Stimulated activated CD4-positive, alpha-beta T cell treated with anti-CD3 and anti-CD28 coated beads, Interleukin-15, amount 100 ng/mL, for 48 hours (primary cell): ENCODE measurements around the gene CIAO3.

Source experiments
- DNase-seq, 2 donors: peaks; one replicate each; pipeline ENCODE4 v3.0.0-alpha.2; 2020; ENCODE audit warnings: low read depth in 2 of 2

Gene CIAO3

GRCh38 chr16:734981-735881 lies 5.6 kb downstream of the CIAO3 start:
- no peak for DNase-seq

GRCh38 chr16:734208-734980 lies 6.4 kb downstream of the CIAO3 start:
- DNase-seq, result no peak

GRCh38 chr16:733382-734207 lies 7.2 kb downstream of the CIAO3 start:
- DNase-seq, result no peak

DNA sequence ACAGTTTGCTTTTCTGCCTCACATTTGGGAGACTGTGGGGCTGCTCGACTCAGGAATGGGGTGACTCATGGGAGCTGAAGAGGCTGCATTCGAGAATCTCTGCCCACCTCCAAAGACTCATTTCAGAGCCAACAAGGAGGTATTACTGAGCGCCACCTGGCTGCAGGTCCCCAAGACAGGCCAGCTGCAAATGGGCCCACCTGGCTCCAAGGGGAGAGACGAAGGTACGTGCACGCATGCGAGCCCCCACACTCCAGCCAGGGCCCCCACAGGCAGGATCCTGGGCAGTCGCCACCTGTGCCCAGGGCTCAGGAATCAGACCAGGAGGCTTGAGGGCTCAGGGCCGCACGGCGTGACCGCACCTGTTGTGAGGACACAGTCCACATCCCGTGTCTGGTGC lies 7.9 kb downstream of the CIAO3 start:
- no peak for DNase-seq

DNA sequence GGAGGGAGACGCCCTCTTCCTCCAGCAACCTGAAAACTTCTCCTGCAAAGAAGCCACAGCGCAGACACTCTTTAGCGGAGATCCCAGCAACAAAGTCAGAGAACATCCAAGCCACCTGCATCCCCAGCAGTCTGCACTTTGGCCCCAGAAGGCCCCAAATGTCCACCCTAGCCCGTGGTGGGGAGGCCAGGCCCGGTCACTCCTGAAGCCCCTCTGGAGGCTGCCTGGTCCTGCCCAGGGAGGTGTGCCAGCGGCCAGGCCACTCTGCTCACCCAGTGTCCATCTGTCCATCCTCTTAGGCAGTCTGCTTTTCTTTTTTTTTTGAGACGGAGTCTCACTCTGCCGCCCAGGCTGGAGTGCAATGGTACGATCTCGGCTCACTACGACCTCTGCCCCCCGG lies 8.5 kb downstream of the CIAO3 start:
- no peak for DNase-seq

GRCh38 chr16:730666-731509 lies 9.9 kb downstream of the CIAO3 start:
- no peak for DNase-seq

- no peak for DNase-seq
Observed at GRCh38 chr16:729768-730665, 10.8 kb downstream of the CIAO3 start.

DNA sequence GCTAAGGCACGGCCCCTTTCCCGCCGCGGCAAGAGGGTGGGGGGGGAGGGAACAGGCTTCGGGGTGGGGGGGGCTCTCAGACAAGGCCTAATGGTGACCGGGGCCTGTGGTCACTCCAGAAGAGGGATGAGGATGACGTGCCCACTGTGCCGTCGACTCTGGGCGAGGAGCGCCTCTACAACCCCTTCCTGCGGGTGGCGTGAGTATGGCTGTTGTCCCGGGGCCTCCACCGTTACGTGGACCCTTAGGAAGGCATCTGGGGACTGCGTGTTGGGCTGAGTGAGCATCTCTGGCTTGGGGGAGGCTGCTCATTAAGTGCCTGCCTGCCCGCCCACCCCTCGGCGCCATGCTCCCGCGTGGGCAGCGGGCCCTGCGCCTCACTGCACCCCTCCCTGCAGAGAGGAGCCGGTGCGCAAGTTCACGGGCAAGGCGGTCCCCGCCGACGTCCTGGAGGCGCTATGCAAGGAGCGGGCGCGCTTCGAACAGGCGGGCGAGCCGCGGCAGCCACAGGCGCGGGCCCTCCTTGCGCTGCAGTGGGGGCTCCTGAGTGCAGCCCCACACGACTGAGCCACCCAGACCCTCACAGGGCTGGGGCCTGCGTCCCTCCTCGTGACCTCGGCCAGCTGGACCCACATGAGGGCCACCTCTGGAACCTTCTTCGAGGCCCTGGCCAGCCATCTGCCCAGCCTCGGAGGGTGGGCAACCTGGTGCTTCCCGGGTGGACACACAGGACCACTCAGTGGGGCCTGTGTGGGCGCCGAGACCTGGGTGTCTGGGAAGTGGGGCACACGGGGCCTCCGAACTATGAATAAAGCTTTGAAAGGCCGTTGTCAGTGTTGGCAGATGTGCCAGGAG lies 11.7 kb downstream of the CIAO3 start:
- no peak for DNase-seq

DNA sequence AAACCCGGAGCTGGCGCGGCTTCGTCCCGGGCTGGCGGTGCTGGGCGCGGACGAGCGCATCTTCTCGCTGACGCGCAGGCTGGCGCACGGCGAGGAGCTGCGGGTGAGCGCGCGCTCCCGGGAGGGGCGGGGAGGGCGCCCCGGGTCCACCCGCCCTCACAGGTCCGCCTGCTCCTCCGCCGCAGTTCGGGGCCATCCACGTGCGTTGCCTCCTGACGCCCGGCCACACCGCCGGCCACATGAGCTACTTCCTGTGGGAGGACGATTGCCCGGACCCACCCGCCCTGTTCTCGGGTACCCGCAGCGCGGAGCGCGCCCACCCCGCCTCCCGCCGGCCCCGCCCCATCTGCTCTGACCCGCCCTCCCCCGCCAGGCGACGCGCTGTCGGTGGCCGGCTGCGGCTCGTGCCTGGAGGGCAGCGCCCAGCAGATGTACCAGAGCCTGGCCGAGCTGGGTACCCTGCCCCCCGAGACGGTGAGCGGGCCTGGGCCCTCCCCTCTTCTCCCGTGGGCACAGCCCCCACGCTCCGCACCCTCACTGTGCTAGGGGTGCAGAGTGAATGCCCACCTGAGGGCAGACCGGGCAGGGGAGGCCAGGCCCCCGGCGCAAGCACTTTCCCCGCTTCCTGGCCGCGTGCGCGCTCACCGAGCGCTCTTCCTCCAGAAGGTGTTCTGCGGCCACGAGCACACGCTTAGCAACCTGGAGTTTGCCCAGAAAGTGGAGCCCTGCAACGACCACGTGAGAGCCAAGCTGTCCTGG lies 12.5 kb downstream of the CIAO3 start:
- peak; percentile 34 to 47 for DNase-seq

- DNase-seq, result no peak
Observed at GRCh38 chr16:727291-727977, 13.4 kb downstream of the CIAO3 start.

DNA sequence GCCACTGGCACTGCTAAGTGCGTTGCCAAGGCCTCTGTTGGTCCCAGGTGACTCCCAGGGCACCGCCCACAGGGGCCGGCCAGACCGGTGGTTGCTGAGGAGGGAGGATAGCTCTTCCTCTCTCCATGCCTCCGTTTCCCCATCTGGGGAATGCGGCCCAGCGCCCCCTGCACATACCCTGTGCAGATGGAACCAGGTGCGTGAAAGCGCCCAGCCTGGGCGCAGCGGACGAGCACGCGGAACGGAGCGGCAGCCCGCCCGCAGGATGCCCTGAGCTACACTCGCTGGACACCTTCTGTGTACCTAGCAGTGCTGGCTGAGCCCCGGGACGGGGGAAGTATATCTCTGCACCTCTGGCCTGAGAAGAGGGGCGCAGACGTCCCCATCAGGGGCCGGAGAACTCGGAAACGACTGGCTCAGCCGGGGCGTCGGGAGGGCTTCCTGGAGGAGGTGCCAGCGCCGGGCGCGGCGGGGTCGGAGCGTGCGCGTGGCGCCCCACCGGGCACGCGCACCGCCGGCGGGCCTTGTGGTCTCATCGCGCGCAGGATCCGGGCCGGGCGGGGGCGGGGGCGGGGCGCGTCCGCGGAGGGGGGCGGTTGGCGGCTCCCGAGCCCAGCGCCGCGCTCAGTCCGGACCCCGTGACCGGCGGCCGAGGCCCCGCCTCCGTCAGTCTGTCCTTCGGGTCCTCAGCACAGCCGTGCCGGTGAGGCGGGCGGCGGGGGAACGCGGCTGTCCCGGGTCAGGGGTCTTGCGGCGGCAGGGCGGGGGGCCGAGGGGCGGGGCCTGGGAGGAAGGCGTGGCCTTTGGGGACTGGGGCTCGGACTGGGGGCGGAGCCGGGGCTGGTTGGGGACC lies 14.1 kb downstream of the CIAO3 start, which contains the start of the genes CCDC78 and HAGHL:
CCDC78 (minus strand) TSS at position 6 of the 853 bp plus-strand sequence. CDS start 76 bp downstream, outside the sequence.
HAGHL (plus strand) TSS at position 669 of the 853 bp plus-strand sequence. CDS start 404 bp downstream, outside the sequence.
- DNase-seq, result peak in 1 of 2 donors; percentile 51

DNA sequence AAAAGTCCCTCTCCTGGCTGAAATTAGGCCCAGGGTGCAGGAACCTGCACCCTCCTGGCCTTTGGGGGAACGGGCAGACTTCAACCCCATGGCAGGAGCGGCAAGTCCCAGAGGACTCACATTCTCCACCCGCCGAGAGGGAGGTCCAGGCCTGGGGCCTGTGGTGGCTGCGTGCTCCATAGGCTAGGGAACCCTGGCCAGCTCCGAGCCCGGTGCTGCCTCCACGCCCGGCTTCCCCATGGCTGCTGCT lies 14.7 kb downstream of the CIAO3 start:
- no peak for DNase-seq

- DNase-seq, result no peak
Observed at GRCh38 chr16:725463-726187, 15.2 kb downstream of the CIAO3 start.

GRCh38 chr16:725041-725376 lies 15.8 kb downstream of the CIAO3 start:
- DNase-seq, result no peak

- no peak for DNase-seq
Observed at GRCh38 chr16:724188-725040, 16.4 kb downstream of the CIAO3 start.
